Suppressor macrophage treated with lipopolysaccharide for 4 hours (primary cell): ENCODE results near the gene DMRT2.

Experiments used
- DNase-seq: peaks from one replicate; pipeline ENCODE4 v3.0.0-alpha.2; 2020

DMRT2 gene

GRCh38 chr9:1050125-1050895, at the start of gene DMRT2:
DMRT2 (plus strand) TSS chr9:1050357; CDS start chr9:1051614, 1,257 bp downstream.
- DNase-seq: peak; percentile 50

GRCh38 chr9:1001838-1002237, 48.3 kb upstream of the DMRT2 start:
- DNase-seq: no peak

- DNase-seq: no peak
These were observed 47.5 kb upstream of the DMRT2 start for GRCh38 chr9:1002678-1003077.

GRCh38 chr9:1005043-1005667, 45.0 kb upstream of the DMRT2 start:
- DNase-seq: peak; percentile 69

- no peak for DNase-seq
These were observed 42.8 kb upstream of the DMRT2 start for GRCh38 chr9:1007312-1007711.

- DNase-seq: peak; percentile 55
These were observed 41.9 kb upstream of the DMRT2 start for GRCh38 chr9:1008216-1008615.

- DNase-seq: peak; percentile 90
These were observed 41.0 kb upstream of the DMRT2 start for GRCh38 chr9:1009101-1009707.

- peak; percentile 14 for DNase-seq
These were observed 37.1 kb upstream of the DMRT2 start for GRCh38 chr9:1013021-1013420.

- no peak for DNase-seq
These were observed 35.9 kb upstream of the DMRT2 start for GRCh38 chr9:1014225-1014624.

GRCh38 chr9:1014640-1015039, 35.5 kb upstream of the DMRT2 start:
- DNase-seq: no peak

GRCh38 chr9:1018121-1018520, 32.0 kb upstream of the DMRT2 start:
- DNase-seq: peak; percentile 11

- DNase-seq: no peak
These were observed 26.0 kb upstream of the DMRT2 start for GRCh38 chr9:1024112-1024511.

GRCh38 chr9:1025131-1025530, 25.0 kb upstream of the DMRT2 start:
- no peak for DNase-seq

- no peak for DNase-seq
These were observed 23.9 kb upstream of the DMRT2 start for GRCh38 chr9:1026219-1026618.

- DNase-seq: no peak
These were observed 21.5 kb upstream of the DMRT2 start for GRCh38 chr9:1028501-1029190.

- no peak for DNase-seq
These were observed 18.1 kb upstream of the DMRT2 start for GRCh38 chr9:1031951-1032601.

- no peak for DNase-seq
These were observed 15.9 kb upstream of the DMRT2 start for GRCh38 chr9:1034271-1034670.

GRCh38 chr9:1039589-1039988, 10.6 kb upstream of the DMRT2 start:
- DNase-seq: no peak

GRCh38 chr9:1042466-1042865, 7.7 kb upstream of the DMRT2 start:
- no peak for DNase-seq

- DNase-seq: no peak
These were observed 5.5 kb upstream of the DMRT2 start for GRCh38 chr9:1044643-1045042.

- no peak for DNase-seq
These were observed 3.3 kb upstream of the DMRT2 start for GRCh38 chr9:1046639-1047572.
